Measurements from ENCODE around the gene OTUB1.

OTUB1 gene

DNA sequence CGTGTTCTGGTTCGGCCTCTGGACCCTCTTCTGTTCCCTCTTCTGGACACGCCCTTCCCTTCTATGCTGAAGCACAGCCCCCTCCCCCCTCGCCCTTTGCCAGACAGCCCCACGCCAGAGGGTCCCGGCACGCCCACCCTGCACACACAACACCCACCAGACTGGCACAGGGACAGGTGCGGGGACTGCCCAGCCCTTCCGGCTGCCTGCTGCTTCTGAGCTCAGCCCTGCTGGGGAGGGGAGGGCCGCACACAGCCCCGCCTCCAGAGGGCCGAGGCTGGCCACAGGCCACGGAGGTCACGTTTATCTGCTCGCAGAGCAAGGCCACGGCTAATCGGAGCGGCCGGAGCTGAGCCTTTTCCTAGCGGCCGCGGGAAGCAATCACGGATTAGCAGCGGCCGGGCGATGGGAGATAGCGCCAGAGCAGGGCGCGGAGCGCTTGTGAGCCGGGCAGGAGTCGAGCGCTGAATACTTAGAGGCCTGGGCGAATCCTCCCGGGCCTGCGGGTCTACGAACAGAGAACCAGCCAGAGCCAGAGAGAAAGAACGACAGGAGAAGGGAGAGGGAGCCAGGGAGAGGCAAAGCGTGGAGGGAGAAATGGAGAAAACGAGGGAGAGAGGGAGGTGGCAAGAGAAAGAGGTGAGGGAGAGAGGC is 21.5 kb downstream of the OTUB1 start:
- peak; percentile 43 for DNase-seq

DNA sequence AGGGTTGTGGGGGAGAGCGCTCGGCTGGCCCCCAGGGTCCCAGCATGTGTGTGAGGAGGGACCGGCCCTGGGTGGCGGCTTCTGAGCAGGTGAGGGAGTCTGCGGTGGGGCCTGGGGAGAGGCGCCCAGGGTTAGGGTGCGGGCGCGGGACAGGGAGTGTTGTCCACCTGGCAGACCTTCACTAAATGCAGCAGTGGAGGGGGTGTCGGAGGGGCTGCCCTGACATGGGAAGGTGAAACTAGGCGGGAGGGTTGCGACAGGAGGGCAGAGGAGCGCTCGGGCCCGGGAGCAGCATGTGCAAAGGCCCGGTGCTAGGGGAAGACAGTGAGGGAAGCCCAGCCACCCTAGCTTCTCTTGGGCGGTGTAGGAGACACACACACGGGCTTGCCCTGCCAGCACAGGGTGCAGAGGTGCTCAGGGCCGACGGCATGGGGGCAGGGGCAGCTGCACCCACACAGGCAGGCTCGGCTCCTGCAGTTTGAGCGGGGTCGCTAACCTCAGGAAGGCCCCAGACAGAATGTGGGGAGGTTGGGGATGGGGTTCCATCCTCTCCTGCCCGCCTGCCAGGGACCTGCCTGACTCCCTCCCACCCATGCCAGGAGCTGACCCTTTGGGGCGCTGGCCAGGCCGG is 22.2 kb downstream of the OTUB1 start:
- DNase-seq = no peak

DNA sequence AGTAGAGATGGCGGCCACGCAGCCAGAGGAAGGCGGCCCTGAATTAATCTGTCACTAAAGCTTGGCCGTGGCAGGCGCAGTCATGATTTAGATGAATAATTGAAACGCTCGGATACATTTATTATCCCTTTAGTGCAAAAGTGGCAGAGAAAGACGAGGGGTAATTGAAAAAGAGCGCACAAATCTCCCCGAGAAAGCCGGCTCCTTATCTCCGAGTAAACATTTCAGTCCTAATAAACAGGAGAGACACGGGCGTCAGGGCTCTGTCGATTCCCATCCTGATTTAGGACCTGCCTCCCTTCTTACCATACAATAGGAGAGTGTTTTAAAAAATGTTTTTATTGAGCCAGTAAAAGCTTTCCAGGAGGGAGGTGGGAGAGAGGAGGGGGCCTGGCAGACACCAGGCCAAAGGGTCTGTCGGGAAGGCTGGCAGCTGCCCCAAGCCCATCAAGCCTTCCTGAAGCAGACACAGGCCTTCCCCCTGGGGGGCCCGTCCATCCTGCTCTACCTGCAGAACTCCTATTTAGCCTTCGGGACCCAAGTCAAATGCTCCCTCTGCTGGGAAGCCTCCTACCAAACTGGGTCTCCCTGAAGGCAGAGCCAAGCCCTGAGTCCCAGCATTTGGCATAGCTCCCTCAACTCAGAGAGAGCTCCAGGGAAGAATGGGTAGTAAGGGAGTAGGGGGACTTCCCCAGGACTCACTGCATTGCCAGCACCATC is 22.8 kb downstream of the OTUB1 start:
- no peak for DNase-seq

DNA sequence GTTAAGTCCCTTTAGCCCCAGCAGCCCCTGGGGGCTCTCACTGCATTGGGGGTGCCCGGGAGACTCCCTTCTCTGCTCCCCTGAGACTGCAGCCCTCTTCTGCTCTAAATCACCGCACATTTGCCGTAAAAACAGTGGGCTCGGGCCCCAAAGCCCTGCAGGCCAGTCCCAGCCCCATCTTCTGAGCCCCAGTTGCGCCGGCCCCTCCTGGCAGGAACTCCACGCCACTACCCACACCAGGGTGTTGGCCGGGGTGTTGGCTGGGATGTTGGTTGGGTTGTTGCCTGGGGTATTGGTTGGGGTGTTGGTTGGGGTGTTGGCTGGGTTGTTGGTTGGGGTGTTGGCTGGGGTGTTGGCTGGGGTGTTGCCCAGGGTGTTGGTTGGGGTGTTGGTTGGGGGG is 23.5 kb downstream of the OTUB1 start:
- no peak for DNase-seq

DNA sequence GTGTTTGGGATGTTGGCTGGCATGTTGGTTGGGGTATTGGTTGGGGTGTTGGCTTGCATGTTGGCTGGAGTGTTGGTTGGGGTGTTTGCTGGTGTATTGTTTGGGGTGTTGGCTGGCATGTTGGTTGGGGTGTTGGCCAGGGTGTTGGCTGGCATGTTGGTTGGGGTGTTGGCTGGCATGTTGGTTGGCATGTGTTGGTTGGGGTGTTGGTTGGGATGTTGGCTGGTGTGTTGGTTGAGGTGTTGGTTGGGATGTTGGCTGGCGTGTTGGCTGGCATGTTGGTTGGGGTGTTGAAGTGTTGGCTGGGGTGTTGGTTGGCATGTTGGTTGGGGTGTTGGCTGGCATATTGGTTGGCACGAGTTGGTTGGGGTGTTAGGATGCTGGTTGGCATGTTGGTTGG is 24.5 kb downstream of the OTUB1 start:
- DNase-seq = no peak

DNA sequence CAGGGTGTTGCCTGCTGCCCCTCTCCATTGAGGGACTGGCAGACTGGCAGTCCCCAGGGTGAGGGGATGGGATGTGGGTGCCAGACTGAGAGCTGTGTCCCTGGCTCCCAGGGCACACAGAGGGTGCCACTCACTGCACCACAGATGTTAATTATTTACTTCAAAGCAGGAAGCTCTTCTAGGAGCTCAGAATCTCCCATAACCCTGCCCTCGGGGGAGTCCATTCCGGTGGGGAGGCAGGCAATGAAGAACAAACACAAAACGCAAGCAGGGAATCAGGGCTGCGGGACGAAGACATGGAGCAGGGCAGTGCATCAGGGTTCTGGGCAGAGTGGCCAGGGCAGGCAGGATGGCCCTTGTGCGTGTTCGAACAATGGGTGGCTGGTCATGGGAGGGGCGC is 25.1 kb downstream of the OTUB1 start:
- DNase-seq = no peak

DNA sequence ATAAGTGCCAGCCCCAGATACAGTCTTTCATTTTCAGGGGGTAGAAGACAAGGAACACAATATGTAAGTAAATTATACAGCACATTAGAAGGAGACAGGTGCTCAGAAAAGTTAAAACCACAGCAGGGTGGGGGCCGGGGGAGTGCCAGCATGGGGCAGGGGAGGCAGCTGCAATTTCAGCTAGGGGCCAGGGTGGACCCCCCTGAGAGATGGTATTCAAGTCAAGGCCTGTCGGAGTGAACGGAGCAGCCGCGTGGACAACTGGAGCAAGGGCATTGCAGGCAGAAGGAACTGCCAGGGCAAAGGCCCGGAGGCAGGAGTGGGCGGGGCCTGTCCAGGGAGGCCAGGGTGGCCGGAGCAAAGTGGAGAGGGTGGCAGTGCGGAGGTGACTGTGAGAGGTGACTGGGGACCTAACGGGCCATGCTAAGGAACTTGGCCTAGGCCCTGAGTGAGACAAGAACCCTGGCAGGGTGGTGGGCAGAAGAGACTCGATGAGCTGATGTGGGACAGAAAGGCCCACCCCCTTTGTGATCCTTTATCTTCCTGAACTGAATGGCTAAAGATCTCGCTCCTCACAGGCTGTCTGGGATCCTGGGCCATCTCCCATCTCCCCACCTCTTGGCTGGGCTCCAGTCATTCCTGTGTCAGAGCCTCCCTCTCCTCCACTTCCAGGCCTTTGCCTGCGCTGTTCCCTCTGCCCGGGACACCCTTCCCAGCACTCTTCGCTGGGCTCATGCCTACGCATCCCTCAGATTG is 27.1 kb downstream of the OTUB1 start:
- no peak for DNase-seq

DNA sequence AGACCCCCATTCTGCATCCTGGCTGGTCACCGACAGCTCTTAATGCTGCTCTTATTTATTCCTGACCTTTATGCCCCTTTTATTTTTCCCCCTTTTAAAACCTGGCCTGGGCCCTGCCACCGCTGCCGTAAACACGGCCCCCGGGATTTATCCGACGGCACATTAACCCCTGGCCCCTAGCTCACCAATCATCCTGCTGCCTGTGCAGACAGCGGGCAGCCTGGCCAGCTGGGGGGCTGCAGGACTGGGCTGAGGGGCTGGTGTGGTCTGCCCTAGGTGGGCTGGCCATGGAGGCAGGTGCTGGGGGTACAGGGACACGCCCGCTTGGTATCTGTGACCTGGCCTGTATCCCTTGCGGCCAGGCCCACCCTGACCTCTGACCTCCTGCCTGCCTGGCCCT is 28.1 kb downstream of the OTUB1 start:
- no peak for DNase-seq

DNA sequence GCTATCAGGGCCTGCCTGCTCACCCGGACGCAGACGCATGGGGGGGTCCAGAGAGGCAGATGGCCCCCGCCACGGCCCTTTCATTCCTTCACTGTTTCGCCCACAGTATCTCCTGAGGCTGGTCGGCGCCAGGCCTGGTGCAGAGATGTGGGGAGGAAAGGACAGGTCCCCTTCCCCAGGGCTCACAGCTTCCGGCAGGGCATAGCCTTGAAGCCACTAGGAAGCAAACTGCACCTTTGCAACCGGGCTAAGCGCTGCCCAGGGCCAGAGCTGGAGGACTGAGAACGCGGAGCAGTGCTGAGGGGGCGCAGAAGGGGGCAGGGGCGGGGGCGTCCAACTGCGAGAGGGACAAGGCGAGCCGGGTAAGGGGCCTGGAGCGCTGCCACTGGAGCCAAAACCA is 29.3 kb downstream of the OTUB1 start:
- no peak for DNase-seq

DNA sequence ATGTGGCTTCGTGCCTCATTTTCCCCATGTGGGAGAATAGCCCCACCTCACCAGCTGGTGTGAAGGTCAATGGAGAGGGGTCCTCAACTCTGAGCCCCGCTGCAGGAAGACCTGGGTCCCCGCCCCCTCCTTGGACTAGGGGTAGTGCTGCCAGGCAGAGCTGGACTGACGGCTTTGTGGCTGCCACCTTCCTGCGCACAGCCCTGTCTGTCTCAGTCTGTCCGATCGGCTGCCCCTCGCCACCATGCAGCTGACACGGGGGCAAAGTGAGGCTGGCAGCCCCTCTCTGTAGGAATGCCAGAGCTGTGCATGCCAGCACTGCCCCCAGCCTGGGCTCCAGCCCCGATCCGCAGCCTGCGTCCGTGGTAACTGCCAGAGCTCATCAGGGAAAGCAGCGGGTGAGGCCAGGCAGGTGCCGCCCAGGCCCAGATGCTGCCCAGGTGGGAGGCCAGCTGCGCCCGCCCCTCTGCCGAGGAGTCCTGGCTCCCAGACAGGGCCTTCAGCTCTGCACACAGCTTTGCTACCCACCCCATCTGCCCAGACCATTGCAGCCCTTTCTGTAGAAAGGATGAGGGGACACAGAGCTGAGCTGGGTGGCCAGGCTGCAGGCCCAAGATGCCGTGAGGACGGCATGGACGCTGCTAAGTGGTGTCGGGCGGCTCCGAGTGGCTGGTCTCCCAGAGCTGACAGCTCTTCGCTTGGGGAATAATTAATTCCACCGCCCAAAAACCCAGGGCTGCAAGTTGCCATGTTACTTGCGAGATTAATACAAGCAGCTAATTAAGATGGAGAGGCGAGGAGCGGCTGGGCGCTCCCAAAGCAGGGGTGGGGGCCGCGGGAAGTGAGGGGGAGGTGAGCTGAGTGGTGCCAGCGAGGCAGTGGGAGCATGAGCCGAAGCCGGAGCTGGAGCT is 30.0 kb downstream of the OTUB1 start:
- DNase-seq = no peak

DNA sequence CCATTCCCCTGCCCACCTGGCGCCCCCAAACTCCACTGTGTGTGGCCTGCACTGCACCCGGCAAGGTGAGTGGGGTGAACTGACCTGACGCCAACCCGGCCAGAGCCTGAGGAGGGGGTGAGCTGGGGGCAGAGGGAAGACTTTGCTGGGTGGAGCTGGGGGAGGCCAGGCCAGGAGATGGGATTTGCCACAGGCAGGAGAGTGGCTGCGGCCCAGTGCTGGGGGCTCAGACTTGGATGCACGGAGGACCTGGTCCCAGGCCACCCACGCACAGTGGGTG is 31.6 kb downstream of the OTUB1 start:
- no peak for DNase-seq

DNA sequence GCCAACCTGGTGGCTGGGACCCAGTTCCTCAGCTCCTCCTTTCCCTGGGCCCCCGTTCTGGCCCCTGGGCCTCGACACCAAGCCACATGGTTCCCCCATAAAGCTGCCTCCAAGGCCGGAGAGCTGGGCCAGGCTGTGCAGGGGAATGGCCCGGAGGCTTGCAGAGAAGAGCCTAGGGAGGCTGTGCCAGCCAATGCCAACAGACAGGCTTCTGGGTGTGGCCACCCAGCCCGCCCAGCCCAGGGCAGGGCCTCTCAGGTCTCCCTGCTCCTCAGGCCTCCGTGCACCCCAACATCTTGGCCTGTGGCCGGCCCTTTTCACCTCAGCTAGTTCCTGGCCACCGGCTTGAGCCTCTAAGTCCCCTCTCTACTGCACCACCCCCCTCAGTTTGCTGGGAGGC is 32.1 kb downstream of the OTUB1 start:
- no peak for DNase-seq

DNA sequence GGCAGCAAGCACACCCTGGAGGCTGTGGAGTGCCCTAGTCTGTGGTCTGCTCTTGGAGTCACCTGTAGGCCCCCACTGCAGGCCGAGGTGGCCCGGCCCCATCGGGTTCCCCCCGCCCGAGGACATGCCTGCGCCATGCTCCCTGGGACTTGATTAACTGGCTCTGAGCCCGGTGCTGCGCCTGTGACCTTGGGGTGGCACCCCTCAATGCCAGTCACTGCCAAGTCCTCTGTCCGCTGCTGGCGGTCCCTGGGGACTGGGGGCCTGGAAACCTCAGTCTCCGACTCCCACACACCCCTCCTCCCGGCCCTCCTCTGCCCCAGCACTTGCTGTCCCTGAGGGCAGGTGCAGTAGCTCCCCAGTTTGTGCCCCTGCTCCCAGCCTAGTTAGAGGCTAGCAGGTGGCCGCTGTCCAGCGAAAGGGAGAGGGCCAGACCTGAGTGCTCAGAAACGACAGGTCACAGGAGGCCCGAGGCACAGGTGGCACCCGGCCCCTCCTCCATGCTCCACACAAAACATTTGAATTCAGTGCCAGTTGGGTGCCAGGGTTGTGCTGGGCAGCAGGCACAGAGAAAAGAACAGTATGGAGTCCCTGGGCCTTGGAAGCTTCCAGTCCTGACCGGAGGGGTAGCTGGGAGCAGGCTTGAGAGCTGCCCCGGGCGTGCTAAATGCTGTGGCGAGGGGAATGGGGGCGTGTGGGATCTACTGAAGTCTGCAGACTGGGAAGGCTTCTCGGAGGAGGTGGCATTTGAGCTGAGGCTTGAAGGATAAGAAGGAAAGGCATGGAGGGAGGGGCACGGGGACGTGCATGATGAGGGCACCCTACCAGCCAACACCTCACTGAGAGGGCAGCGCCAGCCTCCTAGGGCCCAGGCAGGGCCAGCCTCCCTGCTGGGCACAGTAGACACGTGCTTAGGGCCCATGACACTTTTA is 33.1 kb downstream of the OTUB1 start:
- no peak for DNase-seq

DNA sequence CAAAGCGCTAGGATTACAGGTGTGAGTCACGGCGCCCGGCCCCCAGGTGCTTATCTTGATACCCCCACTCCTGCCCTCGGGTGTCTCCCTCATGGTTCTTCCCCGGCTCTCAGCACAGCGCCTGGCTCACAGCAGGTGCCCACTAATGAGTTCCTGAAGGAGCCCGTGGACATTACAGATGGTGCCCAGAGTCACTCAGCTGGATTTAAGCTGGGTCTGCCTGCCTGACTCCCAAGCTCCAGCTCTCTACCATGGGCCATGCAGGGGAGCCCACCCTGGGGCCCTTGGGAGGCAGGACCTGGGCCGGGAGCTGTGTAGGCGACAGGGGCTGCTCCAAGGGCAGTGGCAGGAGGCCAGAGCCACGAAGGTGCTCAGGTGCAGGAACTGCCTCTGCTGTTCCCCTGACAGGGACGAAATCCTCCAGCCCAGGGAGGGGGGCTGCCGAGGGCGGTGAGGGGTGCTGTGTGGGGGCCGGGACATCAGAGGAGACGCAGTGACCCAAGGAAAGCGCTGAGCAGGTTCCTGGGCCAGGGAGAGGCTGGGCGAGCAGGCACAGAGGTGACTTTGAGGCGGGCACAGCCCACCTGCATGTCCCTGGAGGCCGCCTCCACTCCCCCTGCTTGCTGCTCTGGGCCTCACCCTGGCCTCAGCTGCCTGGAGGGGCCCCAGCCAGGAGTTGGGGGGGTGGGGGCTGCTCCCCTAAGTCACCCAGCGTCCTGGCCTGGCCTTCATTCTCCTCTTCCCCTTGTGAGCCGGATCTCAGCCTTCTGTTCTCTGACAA is 34.9 kb downstream of the OTUB1 start:
- no peak for DNase-seq

DNA sequence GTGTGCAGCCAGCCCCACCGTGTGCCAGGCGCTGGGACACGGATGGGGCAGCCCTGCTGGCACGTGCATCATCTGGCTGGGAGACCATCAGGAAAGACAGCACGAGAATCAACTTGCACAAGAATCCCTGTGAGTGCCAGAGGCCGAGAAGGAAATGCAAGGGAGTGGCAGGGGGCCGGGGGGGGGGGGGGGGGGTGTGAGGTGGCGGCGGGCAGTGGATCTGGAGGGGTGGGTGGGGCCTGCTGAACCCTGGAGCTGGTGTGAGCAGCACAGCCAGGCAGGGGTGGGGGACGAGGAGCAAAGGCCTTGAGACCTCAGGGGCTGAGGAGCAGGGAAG is 35.5 kb downstream of the OTUB1 start:
- DNase-seq = no peak

DNA sequence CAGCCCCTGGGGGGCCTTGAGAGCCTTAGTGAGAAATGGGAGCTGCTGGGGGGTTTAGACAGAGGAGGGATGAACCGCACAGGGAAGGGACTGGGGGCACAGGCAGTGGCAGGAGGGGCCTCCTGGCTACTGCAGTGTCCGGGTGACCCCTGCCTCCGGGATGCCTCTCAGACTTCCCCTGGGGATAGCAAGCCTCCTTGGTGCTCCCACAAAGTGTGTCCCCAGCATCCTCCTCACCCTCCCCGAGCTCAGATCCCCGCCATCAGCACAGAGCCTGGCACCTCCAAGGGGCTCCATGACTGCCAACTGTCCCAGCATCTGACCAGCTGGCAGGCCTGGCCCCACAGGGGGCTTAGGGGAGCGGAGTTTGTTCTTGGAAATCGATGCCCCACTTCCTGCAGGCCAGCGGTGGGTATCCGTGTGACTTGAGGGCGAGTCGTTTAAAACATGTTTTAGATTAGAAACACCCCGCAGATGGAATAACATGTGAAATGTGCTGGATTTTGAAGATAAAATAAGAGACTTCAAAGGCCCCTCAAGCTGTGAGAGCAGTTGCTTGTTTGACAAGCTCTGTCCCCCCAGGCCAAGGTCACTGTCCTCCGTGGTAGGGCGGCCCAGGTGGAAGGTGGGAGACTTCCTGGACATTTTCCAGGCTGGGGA is 36.0 kb downstream of the OTUB1 start:
- no peak for DNase-seq

DNA sequence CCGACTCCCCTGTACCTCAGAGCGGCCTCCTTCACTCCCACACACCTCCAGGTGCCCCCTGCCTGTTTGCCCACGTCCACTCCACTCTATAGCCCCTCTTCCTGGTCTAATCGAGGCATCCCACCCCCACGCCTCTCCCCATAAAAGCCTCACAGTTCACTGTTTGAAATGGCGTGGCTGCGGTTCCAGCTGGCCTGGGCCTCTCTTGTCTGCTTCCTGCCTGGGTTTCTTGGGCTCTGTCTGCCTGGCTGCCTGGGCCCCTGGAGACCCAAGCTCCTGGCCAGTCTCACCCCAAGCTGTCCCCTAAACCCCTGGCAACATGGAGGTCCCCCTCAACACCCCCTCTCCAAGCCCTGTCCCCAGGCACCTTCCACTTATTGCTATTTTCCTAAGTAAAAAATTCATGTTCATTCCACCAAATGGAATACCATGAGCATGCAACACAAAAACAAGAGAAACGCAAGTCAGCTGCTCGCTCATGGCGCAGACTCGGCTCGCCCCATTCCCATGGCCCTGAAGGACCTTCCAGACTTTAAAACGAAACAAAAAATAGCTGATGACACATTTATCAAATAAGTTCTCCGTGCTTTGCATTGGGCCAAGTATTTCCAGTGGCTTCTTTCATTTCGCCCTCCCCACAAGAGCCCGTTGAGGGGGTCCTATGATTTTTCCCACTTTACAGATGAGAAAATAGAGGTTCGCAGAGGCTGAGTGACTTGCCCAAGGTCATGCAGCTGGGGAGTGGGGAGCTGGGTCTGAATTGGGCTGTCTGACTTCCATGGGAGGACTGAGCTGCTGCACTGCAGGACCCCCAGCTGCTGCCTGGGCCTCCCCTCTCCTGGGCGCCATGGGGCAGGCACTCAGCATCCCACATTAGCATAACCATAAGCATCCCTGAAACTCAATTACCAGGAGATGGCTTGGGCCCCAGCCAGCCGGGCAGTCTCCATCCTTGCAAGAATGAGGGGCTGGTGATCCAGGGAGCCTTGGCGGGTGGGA is 37.8 kb downstream of the OTUB1 start:
- no peak for DNase-seq

DNA sequence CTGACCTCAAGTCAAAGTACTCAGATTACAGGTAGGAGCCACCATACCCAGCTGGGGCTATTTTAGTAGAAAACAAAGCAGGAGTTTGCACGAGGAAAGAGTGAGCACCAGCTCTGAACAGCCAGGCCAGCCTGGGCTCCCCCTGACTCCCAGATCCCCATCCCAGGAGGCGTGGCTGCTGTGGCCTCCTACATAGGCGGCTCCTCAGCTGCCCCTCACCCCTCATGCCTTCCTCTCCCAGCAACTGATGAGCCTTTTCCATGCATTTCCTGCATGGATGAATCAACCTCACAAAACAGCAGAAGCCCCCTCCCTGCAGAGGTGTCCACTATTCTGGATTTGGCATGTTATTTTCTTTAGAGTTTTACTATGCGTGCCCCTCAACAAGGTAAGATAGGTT is 39.0 kb downstream of the OTUB1 start:
- peak; percentile 47 for DNase-seq

DNA sequence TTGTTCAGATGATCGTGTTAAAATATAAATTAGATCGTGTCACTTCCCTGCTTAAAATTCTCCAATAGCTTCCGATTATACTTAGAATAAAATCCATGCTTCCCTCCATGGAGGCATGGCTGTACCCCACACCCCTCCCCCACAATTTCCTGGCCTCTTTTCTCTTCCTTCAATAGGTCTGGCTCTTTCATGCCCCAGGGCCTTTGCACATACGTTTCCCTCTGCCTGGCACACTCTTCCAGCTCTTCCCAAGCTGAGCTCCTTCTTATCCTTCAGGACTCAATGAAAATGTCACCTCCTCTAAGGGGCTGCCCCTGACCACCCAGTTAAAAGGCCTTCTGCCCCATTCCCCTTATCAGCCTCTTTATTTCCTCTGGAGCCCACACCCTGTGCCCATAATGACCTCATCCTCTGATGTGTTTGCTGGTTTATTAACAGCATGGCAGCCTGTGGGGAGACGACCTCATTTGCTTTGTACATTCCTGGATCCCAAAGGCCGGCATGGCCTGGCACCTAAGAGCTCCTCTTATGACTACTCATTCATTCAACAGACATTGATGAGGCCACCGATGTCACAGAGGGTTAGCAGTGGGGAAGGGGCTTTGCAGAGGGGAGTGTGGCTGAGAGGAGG is 40.5 kb downstream of the OTUB1 start:
- no peak for DNase-seq

All from fibroblast of skin of right biceps (primary cell).